ENCODE data around the gene FAM217B.

DNA sequence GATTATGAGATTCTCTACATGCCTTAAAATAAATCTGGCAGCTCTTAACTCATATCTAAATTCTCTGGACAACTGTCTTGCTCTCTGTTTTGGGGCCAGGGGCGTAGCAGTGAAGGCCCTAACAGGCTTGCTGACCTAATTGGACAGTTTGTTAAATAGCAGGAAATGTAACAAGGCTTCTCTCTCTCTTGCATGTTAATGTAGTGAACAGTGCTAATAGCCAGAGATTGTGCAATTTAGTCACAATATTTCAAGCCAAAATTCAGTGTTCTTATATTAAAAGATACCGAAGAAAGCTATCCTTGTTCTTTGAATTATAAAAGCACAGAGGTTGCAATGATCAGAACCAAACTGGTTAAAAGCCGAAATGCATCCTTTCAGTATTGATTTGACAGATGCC is 3.0 kb upstream of the FAM217B start:
- TF ChIP-seq, protein P1, sequence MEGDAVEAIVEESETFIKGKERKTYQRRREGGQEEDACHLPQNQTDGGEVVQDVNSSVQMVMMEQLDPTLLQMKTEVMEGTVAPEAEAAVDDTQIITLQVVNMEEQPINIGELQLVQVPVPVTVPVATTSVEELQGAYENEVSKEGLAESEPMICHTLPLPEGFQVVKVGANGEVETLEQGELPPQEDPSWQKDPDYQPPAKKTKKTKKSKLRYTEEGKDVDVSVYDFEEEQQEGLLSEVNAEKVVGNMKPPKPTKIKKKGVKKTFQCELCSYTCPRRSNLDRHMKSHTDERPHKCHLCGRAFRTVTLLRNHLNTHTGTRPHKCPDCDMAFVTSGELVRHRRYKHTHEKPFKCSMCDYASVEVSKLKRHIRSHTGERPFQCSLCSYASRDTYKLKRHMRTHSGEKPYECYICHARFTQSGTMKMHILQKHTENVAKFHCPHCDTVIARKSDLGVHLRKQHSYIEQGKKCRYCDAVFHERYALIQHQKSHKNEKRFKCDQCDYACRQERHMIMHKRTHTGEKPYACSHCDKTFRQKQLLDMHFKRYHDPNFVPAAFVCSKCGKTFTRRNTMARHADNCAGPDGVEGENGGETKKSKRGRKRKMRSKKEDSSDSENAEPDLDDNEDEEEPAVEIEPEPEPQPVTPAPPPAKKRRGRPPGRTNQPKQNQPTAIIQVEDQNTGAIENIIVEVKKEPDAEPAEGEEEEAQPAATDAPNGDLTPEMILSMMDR (IDR thresholded peaks at IDR 0.05) = no peak
- TF ChIP-seq POLR2A (IDR thresholded peaks at IDR 0.05) = no peak
- TF ChIP-seq EP300 (IDR thresholded peaks at IDR 0.05) = no peak
